Measurements from ENCODE around the gene BAZ2A. TPM values are rescaled to one million over a fixed set of nuclear protein-coding genes. Genes with fewer than 3 reads are reported as not detected.
"Not testable (repeated sequence)": the region's sequence is repeated elsewhere in the genome, so short reads cannot be mapped to it uniquely, and the experiment has no call there.

Gene BAZ2A
- total and polyA plus RNA-seq, 8 donors: 26.7 to 59.9 (median 39.1) TPM

DNA sequence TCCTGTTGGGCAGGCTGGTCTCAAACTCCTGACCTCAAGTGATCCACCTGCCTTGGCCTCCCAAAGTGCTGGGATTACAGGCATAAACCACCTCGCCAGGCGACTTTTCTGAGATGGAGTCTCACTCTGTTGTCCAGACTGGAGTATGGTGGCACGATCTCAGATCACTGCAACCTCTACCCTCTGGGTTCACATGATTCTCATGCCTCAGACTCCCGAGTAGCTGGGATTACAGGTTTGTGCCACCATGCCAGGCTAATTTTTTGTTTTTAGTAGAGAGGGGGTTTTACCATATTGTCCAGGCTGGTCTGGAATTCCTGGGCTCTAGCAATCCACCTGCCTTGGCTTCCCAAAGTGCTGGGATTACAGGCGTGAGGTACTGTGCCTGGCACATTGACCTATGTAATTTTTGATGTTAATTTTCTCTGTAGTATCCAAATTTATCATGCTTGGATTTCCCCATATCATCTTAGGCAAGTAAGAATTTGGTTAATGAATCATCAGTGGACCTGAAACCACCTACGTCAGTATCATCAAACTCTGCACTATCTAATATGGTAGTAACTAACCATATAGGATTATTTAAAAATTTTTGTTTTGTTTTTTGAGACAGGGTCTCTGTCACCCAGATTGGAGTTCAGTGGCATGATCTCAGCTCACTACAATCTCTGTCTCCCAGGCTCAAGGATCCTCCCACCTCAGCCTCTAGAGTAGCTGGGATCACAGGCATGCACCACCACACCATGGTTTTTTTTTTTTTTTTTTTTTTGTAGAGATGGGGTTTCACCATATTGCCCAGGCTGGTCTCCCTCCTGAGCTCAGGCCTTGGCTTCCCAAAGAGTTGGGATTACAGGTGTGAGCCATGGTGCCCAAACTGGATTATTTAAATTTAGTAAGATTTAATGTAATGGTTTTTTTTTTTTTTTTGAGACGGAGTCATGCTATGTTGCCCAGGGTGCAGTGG lies 27.6 kb upstream of the BAZ2A start:
- H3K4me1 ChIP-seq: no peaks in the 10 kb centered on the region
- no peak overlapping the region for H3K27ac ChIP-seq
- no peak for TF ChIP-seq CTCF (IDR thresholded peaks at IDR 0.05)
- no peaks in the 10 kb centered on the region for H3K9me3 ChIP-seq
- no peak for FAIRE-seq
- intact Hi-C loops (cut with DNase I): no loop called here
- ATAC-seq: no peak
- peak in 1 of 6 donors; percentile 6 for DNase-seq
- no peak overlapping the region for H3K4me3 ChIP-seq
- 83 to 84% methylated on average over 7 of the region's 7 CpGs for WGBS, 2 donors
- H3K27me3 ChIP-seq: no peaks in the 10 kb centered on the region
- no peaks in the 10 kb centered on the region for H3K36me3 ChIP-seq

GRCh38 chr12:56653781-56654180 lies 23.7 kb upstream of the BAZ2A start:
- not testable (repeated sequence) for DNase-seq, ATAC-seq
- WGBS, 2 donors: 79 to 85% methylated on average over 5 of the region's 5 CpGs

DNA sequence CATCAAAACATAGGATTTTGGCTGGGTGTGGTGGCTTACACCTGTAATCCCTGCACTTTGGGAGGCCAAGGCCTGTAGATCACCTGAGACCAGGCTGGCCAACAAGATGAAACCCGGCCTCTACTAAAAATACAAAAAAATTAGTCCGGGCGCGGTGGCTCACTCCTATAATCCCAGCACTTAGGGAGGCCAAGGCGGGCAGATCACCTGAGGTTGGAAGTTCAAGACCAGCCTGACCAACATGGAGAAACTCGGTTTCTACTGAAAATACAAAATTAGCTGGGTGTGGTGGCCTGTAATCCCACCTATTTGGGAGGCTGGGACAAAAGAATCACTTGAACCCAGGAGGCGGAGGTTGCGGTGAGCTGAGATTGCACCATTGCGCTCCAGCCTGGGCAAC lies 17.9 kb upstream of the BAZ2A start:
- H3K27me3 ChIP-seq, ATAC-seq, H3K4me3 ChIP-seq, FAIRE-seq, H3K9me3 ChIP-seq, H3K27ac ChIP-seq, DNase-seq, H3K36me3 ChIP-seq: not testable (repeated sequence)
- WGBS, 2 donors: 93% methylated on average over 9 of the region's 9 CpGs
- H3K4me1 ChIP-seq: peaks cover 0 to 21% (median 17%) of the 10 kb centered on the region in 3 donors
- intact Hi-C loops (cut with DNase I): loop anchor here in 2 of 3 donors (10.0 kb wide), 1 partner anchor 77 kb away; the partner anchor contains the start of gene NACA (in 2 of the 2)

More at GRCh38 chr12:56653781-56654180, 23.7 kb upstream of the BAZ2A start:
- FAIRE-seq; H3K36me3 ChIP-seq; H3K27me3 ChIP-seq; intact Hi-C loops (cut with DNase I); H3K9me3 ChIP-seq; H3K27ac ChIP-seq; H3K4me1 ChIP-seq; H3K4me3 ChIP-seq: not testable (repeated sequence)

- intact Hi-C loops (cut with DNase I): loop anchor here in 2 of 3 donors (10.0 kb wide), 1 partner anchor 79 kb away; the partner anchor contains the start of gene NACA (in 2 of the 2)
- H3K27me3 ChIP-seq: no peaks in the 10 kb centered on the region
- TF ChIP-seq CTCF (IDR thresholded peaks at IDR 0.05): no peak
- WGBS, 2 donors: 0% methylated on average over 39 of the region's 39 CpGs
- peak within 1 kb of the TSS; percentile 74 to 98 (median 78) for H3K4me3 ChIP-seq
- H3K36me3 ChIP-seq: peaks cover 4 to 28% (median 25%) of the 10 kb centered on the region in 3 donors
- peak; percentile 98 for FAIRE-seq
- peak within 1 kb of the TSS; percentile 70 to 94 (median 86) for H3K27ac ChIP-seq
- DNase-seq: peak; percentile 92 to 99 (median 96)
- peak; percentile 97 to 99 (median 97) for ATAC-seq
- peaks cover 0 to 21% (median 17%) of the 10 kb centered on the region in 3 donors for H3K4me1 ChIP-seq
- H3K9me3 ChIP-seq: no peaks in the 10 kb centered on the region
Observed at GRCh38 chr12:56645717-56646446, 15.8 kb upstream of the BAZ2A start, which contains the start of gene ATP5F1B. ATP5F1B (minus strand) TSS chr12:56645984; CDS start chr12:56645963, 21 bp downstream.

DNA sequence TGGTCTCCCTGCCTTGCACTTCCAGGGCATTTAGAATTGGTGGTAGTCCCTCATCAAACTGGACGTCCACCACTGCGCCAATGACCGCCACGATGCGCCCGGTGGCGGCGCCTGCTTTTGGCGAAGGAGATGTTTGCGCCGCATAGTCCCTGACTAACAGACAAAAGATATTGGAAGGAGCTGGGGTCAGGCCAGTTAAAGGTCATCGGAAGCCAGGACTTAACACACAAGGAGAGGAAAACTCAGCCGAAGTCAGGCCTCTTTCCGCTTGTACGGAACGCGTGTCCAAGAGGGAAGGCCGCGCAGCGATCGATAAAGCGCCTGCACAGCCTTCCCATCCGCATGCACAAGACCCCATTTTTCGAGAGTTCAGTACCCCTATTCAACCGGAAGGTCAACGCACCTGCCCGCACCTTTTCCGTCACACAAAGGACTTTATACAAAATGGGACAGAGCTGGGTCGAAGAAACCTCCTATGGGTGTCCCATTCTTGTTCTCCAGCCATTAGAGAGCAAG lies 15.1 kb upstream of the BAZ2A start:
- peaks cover 0 to 21% (median 17%) of the 10 kb centered on the region in 3 donors for H3K4me1 ChIP-seq
- no peak for TF ChIP-seq CTCF (IDR thresholded peaks at IDR 0.05)

More for the DNA sequence above, 15.1 kb upstream of the BAZ2A start:
- ATAC-seq: peak; percentile 10 to 33 (median 14)
- FAIRE-seq: no peak
- Histone ChIP-seq H3K27ac (peak overlapping the region; percentile 70 to 94 (median 86)), H3K9me3 (no peaks in the 10 kb centered on the region), H3K36me3 (peaks cover 4 to 34% (median 30%) of the 10 kb centered on the region in 3 donors), H3K27me3 (no peaks in the 10 kb centered on the region), H3K4me3 (peak overlapping the region; percentile 74 to 98 (median 78))
- 0% methylated on average over 29 of the region's 29 CpGs for WGBS, 2 donors
- intact Hi-C loops (cut with DNase I): loop anchor here in 2 of 3 donors (10.0 kb wide), 1 partner anchor 80 kb away; the partner anchor contains the start of gene NACA (in 2 of the 2)
- DNase-seq: peak in 3 of 6 donors; percentile 36 to 69 (median 38)

Measured in pancreas (tissue), 10 donors.